Neural cell (in vitro differentiated cells): ENCODE results near the gene C1RL. TPM values are rescaled to one million over a fixed set of nuclear protein-coding genes. Genes with fewer than 3 reads are reported as not detected.
A peak's percentile ranks its signal among the peaks of the same experiment; 100 is the strongest.

Experiments
- H2AFZ ChIP-seq: fragments of 200-600, 300-800 bp; sonication (generic), shearing (Covaris generic); 2 replicates; pipeline ENCODE4 v1.6.0; 2014; ENCODE audit warnings: low read depth, mild to moderate bottlenecking, antibody characterized with exemption, low read length, moderate library complexity
- H3F3A ChIP-seq: fragments of 200-600 bp; shearing (Covaris generic); 2 replicates; pipeline ENCODE4 v1.6.1; 2016; ENCODE audit warnings: mild to moderate bottlenecking, moderate library complexity, mixed read lengths, antibody characterized with exemption, low read length; ENCODE audit not compliant: insufficient read depth, poor library complexity, severe bottlenecking
- H3K27ac ChIP-seq: fragments of 200-600, 300-800 bp; sonication (generic), shearing (Covaris generic); 2 replicates; pipeline ENCODE4 v1.5.1; 2014; ENCODE audit warnings: mild to moderate bottlenecking, low read length, moderate library complexity
- H3K27me3 ChIP-seq: fragments of 300-800, 200-600 bp; sonication (generic), shearing (Covaris generic); 2 replicates; pipeline ENCODE4 v1.6.0; 2014; ENCODE audit warnings: mild to moderate bottlenecking, low read depth, low read length, moderate library complexity; ENCODE audit not compliant: insufficient read depth
- H3K36me3 ChIP-seq: fragments of 300-800, 200-600 bp; sonication (generic), shearing (Covaris generic); 2 replicates; pipeline ENCODE4 v1.5.1; 2014; ENCODE audit warnings: mild to moderate bottlenecking, antibody characterized with exemption, low read length, moderate library complexity; ENCODE audit not compliant: insufficient read depth
- H3K4me2 ChIP-seq: fragments of 300-800, 200-600 bp; sonication (generic), shearing (Covaris generic); 2 replicates; pipeline ENCODE4 v1.6.0; 2014; ENCODE audit warnings: mild to moderate bottlenecking, low read length
- H3K4me3 ChIP-seq: fragments of 300-800, 200-600 bp; sonication (generic), shearing (Covaris generic); 2 replicates; pipeline ENCODE4 v1.5.1; 2014; ENCODE audit warnings: mild to moderate bottlenecking, low read length, moderate library complexity
- H3K79me2 ChIP-seq: fragments of 200-600 bp; shearing (Covaris generic); replicated peaks from 2 replicates; pipeline ENCODE4 v1.6.0; 2014; ENCODE audit warnings: mild to moderate bottlenecking, low read length, moderate library complexity; ENCODE audit not compliant: insufficient read depth
- H3K9ac ChIP-seq: fragments of 300-800, 200-600 bp; sonication (generic), shearing (Covaris generic); 2 replicates; pipeline ENCODE4 v1.6.1; 2016; ENCODE audit warnings: mild to moderate bottlenecking, low read length, mixed read lengths
- H3K9me2 ChIP-seq: fragments of 200-600 bp; shearing (Covaris generic); 2 replicates; pipeline ENCODE4 v1.6.1; 2016; ENCODE audit warnings: mild to moderate bottlenecking, low read length, mixed read lengths; ENCODE audit not compliant: insufficient read depth
- H3K9me3 ChIP-seq: fragments of 200-600, 300-800 bp; sonication (generic), shearing (Covaris generic); 2 replicates; pipeline ENCODE4 v1.6.1; 2016; ENCODE audit warnings: mild to moderate bottlenecking, mixed run types, low read length, moderate library complexity, mixed read lengths
- H4K20me1 ChIP-seq: fragments of 200-600 bp; shearing (Covaris generic); 2 replicates; pipeline ENCODE4 v1.6.1; 2016; ENCODE audit warnings: mild to moderate bottlenecking, mixed run types; ENCODE audit not compliant: insufficient read depth
- EP300 ChIP-seq: fragments of 450-650 bp; conservative IDR thresholded peaks from 2 replicates; pipeline ENCODE4 v1.6.1; 2014; ENCODE audit warnings: antibody characterized with exemption, mild to moderate bottlenecking, moderate library complexity; ENCODE audit not compliant: poor library complexity, severe bottlenecking
- EZH2 ChIP-seq: fragments of 200-600, 300-800 bp; shearing (Covaris generic), sonication (generic); IDR thresholded peaks from 2 replicates; pipeline ENCODE4 v1.6.1; 2014; ENCODE audit warnings: antibody characterized with exemption, low read length, borderline replicate concordance, mild to moderate bottlenecking; ENCODE audit not compliant: insufficient read depth, poor library complexity, severe bottlenecking
- MXI1 ChIP-seq: fragments of 450-650 bp; conservative IDR thresholded peaks from 2 replicates; pipeline ENCODE4 v1.6.1; 2014; ENCODE audit warnings: antibody characterized with exemption, mild to moderate bottlenecking; ENCODE audit not compliant: poor library complexity, severe bottlenecking
- POLR2AphosphoS5 ChIP-seq: IDR thresholded peaks from 2 replicates; pipeline ENCODE4 v1.6.1; 2012
- RAD21 ChIP-seq: fragments of 450-650 bp; conservative IDR thresholded peaks from 2 replicates; pipeline ENCODE4 v1.6.1; 2014; ENCODE audit warnings: antibody characterized with exemption, mild to moderate bottlenecking, moderate library complexity
- SMC3 ChIP-seq: fragments of 450-650 bp; conservative IDR thresholded peaks from 2 replicates; pipeline ENCODE4 v1.6.1; 2014; ENCODE audit warnings: antibody characterized with exemption, mild to moderate bottlenecking, moderate library complexity; ENCODE audit not compliant: poor library complexity
- TAF1 ChIP-seq: IDR thresholded peaks from 2 replicates; pipeline ENCODE4 v1.6.1; 2012; ENCODE audit warnings: low read depth
- polyA plus RNA-seq: library from polyadenylated mRNA; depleted of rRNA; stranded (reverse); fragments of >200 nt; gene quantifications from 2 replicates; pipeline ENCODE4 v1.2.3, GENCODE V29; 2014
- TF ChIP-seq, protein P1 (sequence below): fragments of 450-650 bp; IDR thresholded peaks from 2 replicates; pipeline ENCODE4 v1.5.1; 2014; ENCODE audit warnings: antibody characterized with exemption, mild to moderate bottlenecking, moderate library complexity; ENCODE audit not compliant: poor library complexity, severe bottlenecking
- TF ChIP-seq, protein P2 (sequence below): IDR thresholded peaks from 2 replicates; pipeline ENCODE4 v1.6.1; 2012; ENCODE audit warnings: borderline replicate concordance

The C1RL gene
- polyA plus RNA-seq, 1 donor from 2014 or later, result 2.8 TPM

DNA sequence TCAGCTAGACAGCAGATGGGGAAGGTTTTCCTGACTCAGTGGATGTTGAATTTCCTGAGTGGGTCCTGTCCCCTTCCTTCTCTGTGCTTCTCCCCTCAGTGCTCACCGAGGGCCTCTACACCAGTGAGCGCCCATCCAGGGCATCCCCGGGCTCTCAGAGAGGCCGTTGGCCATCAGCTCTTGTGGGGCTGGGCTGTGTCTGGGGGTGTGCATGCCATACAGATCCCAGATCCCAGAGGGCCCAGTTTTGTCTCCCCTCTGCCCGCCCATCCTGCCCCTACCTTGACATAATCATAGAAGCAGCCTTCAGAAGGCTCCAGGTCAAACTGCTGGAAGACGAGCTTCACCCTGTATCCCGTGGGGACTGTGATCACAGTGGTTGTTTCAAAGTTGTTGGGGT, 17.8 kb downstream of the C1RL start:
- Histone ChIP-seq H4K20me1 (no peaks in the 10 kb centered on the region), H3K36me3 (no peaks in the 10 kb centered on the region), H3K9me2 (no peaks in the 10 kb centered on the region), H3K79me2 (no peaks in the 10 kb centered on the region), H3K27me3 (no peaks in the 10 kb centered on the region), H3K9me3 (no peaks in the 10 kb centered on the region), H3K4me3 (no peak overlapping the region), H3K9ac (no peak overlapping the region), H3K27ac (peak overlapping the region; percentile 20), H3K4me2 (no peak overlapping the region), H3F3A (no peaks in the 10 kb centered on the region), H2AFZ (no peak overlapping the region)
- TF ChIP-seq, protein P1, sequence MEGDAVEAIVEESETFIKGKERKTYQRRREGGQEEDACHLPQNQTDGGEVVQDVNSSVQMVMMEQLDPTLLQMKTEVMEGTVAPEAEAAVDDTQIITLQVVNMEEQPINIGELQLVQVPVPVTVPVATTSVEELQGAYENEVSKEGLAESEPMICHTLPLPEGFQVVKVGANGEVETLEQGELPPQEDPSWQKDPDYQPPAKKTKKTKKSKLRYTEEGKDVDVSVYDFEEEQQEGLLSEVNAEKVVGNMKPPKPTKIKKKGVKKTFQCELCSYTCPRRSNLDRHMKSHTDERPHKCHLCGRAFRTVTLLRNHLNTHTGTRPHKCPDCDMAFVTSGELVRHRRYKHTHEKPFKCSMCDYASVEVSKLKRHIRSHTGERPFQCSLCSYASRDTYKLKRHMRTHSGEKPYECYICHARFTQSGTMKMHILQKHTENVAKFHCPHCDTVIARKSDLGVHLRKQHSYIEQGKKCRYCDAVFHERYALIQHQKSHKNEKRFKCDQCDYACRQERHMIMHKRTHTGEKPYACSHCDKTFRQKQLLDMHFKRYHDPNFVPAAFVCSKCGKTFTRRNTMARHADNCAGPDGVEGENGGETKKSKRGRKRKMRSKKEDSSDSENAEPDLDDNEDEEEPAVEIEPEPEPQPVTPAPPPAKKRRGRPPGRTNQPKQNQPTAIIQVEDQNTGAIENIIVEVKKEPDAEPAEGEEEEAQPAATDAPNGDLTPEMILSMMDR, result no peak
- TF ChIP-seq TAF1 (no peak), RAD21 (no peak), SMC3 (no peak), EP300 (no peak), POLR2AphosphoS5 (no peak), EZH2 (no peak), MXI1 (no peak)
- TF ChIP-seq, protein P2, sequence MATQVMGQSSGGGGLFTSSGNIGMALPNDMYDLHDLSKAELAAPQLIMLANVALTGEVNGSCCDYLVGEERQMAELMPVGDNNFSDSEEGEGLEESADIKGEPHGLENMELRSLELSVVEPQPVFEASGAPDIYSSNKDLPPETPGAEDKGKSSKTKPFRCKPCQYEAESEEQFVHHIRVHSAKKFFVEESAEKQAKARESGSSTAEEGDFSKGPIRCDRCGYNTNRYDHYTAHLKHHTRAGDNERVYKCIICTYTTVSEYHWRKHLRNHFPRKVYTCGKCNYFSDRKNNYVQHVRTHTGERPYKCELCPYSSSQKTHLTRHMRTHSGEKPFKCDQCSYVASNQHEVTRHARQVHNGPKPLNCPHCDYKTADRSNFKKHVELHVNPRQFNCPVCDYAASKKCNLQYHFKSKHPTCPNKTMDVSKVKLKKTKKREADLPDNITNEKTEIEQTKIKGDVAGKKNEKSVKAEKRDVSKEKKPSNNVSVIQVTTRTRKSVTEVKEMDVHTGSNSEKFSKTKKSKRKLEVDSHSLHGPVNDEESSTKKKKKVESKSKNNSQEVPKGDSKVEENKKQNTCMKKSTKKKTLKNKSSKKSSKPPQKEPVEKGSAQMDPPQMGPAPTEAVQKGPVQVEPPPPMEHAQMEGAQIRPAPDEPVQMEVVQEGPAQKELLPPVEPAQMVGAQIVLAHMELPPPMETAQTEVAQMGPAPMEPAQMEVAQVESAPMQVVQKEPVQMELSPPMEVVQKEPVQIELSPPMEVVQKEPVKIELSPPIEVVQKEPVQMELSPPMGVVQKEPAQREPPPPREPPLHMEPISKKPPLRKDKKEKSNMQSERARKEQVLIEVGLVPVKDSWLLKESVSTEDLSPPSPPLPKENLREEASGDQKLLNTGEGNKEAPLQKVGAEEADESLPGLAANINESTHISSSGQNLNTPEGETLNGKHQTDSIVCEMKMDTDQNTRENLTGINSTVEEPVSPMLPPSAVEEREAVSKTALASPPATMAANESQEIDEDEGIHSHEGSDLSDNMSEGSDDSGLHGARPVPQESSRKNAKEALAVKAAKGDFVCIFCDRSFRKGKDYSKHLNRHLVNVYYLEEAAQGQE, result no peak

DNA sequence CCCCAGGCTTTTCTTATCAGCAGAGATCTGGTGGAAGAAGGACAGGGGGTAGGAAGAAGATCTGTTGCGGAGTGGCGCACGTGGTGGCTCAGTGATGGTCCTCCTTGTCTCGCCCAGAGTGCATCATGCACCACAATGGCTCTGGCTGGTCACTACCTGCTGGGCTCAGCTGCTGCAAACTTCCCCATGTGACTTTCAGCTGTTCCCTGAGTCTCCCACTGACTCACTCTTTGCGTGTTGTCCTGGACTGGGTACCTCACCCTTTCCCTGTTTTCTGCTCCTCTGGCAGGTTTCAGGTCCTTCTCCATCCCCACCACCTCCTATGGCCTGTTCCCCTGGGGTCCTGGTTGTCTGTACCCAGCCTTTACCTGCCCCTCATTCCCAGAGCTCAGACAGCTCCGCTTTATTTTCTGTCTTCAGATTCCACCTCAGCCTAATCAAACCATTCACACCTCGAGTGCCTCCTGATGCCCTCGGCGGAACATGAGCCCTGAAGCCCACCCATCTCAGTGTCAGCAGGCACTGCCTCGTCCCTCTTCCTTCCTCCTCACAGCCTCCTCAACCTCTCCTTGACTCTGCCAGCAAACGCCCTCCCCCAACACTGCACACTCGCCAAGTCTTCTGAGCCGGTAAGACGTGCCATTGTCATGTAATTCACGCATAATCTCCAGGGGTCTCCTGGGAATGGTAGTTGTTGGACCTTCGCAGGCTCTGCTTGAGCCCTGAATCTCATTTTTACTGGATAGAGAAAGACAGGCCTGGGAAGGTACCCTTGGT, 18.6 kb downstream of the C1RL start:
- H3F3A ChIP-seq, result no peaks in the 10 kb centered on the region
- H3K27ac ChIP-seq, result peak overlapping the region; percentile 20
- peak overlapping the region; percentile 18 for H3K4me3 ChIP-seq
- TF ChIP-seq RAD21 (no peak), POLR2AphosphoS5 (no peak), MXI1 (no peak), EP300 (no peak), TAF1 (no peak), EZH2 (no peak)
- TF ChIP-seq, protein P2, result no peak
- TF ChIP-seq, protein P1, result no peak
- H3K9me3 ChIP-seq, result no peaks in the 10 kb centered on the region
- no peak overlapping the region for H3K4me2 ChIP-seq
- no peaks in the 10 kb centered on the region for H3K27me3 ChIP-seq
- no peaks in the 10 kb centered on the region for H3K79me2 ChIP-seq
- peak overlapping the region; percentile 16 for H3K9ac ChIP-seq
- H4K20me1 ChIP-seq, result no peaks in the 10 kb centered on the region
- no peak overlapping the region for H2AFZ ChIP-seq
- no peaks in the 10 kb centered on the region for H3K36me3 ChIP-seq
- no peaks in the 10 kb centered on the region for H3K9me2 ChIP-seq
